Activated CD8-positive, alpha-beta T cell treated with anti-CD3 and anti-CD28 coated beads, Interleukin-2, amount 10 ng/mL, durations not matched to agents 7 days and 5 days (primary cell): Measurements from ENCODE around the gene CRYGB. TPM values are rescaled to one million over a fixed set of nuclear protein-coding genes. Genes with fewer than 3 reads are reported as not detected.

Experiments
- ATAC-seq: fragments of 150-1000 bp; cut with Tn5 transposase; one replicate; pipeline ENCODE4 v1.10.0; 2021; ENCODE audit warnings: moderate library complexity
- CTCF ChIA-PET: fragments of 350-600 bp; sonication (Branson Sonifier 250); formaldehyde crosslinking; loops from one replicate; lab custom pipeline; 2021; ENCODE audit warnings: antibody characterized with exemption; lab: Charles Lee
- POLR2A ChIA-PET: fragments of 350-600 bp; sonication (Branson Sonifier 250); formaldehyde crosslinking; loops from one replicate; lab custom pipeline; 2021; ENCODE audit warnings: antibody characterized with exemption; lab: Charles Lee
- DNase-seq: peaks from one replicate; pipeline ENCODE4 v3.0.0-alpha.2; 2020
- H3K27ac Mint-ChIP-seq: one replicate; pipeline ENCODE4 v1.8.0; 2021; ENCODE audit warnings: mild to moderate bottlenecking, mixed read lengths
- H3K27me3 Mint-ChIP-seq: one replicate; pipeline ENCODE4 v1.8.0; 2021; ENCODE audit warnings: low read depth, mixed read lengths
- H3K36me3 Mint-ChIP-seq: one replicate; pipeline ENCODE4 v1.8.0; 2021; ENCODE audit warnings: low read depth, mixed read lengths
- H3K4me1 Mint-ChIP-seq: one replicate; pipeline ENCODE4 v1.8.0; 2021; ENCODE audit warnings: low read depth, mixed read lengths
- H3K4me3 Mint-ChIP-seq: one replicate; pipeline ENCODE4 v1.8.0; 2021; ENCODE audit warnings: mild to moderate bottlenecking, mixed read lengths
- H3K9me3 Mint-ChIP-seq: one replicate; pipeline ENCODE4 v1.8.0; 2022; ENCODE audit warnings: mixed read lengths; ENCODE audit not compliant: insufficient read depth
- total RNA-seq, 2 experiments: library from RNA; stranded (reverse); gene quantifications; one replicate each; pipeline ENCODE4 v1.2.3, GENCODE V29; 2021

CRYGB gene, protein sequence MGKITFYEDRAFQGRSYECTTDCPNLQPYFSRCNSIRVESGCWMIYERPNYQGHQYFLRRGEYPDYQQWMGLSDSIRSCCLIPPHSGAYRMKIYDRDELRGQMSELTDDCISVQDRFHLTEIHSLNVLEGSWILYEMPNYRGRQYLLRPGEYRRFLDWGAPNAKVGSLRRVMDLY
- not detected for total RNA-seq

DNA sequence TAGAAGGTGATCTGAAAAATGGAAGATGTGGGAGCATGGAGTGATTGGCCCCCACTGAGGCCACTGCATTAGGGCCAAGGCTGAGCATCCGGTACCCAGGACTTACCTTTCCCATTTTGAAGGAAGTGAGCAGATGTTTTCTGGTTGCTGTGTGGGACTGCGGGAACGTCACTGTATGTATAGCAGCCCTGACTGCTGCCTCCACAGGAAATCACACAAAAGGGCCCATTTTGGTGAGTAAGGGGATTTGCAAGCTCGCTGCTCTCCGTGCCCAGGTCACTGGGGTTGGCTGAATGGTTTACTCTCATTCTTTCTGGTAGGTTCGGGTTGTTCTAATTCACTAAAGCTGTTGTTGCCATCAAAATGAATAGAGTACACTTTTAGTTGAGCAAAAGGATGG is at the start of gene CRYGB:
TSS of gene CRYGB (minus strand) at position 153 of the 400 bp plus-strand sequence. CDS start at position 115, 38 bp downstream.
- Mint-ChIP-seq H3K4me1 (no peaks in the 10 kb centered on the region), H3K36me3 (no peaks in the 10 kb centered on the region), H3K27me3 (peaks cover 3% of the 10 kb centered on the region), H3K9me3 (no peaks in the 10 kb centered on the region), H3K4me3 (no peak within 1 kb of the TSS), H3K27ac (no peak within 1 kb of the TSS)
- ATAC-seq (no peak), DNase-seq (no peak)
- ChIA-PET POLR2A (no interaction called here), CTCF (no interaction called here)

DNA sequence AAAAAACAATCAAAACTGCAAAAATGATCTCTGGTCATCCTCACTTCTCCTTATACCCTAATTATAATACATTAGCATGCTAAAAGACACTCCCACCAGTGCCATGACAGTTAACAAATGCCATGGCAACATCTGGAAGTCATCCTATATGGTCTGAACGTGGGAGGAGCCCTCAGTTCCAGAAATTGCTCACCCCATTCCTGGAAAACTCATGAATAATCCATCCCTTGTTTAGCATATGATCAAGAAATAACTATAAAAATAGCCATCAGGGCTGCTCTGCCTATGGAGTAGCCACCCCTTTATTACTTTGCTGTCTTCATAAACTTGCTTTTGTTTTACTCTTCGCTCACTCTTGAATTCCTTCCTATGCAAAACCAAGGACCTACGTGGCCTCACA is 49.6 kb upstream of the CRYGB start:
- Mint-ChIP-seq H3K4me1 (no peaks in the 10 kb centered on the region), H3K9me3 (no peaks in the 10 kb centered on the region), H3K27ac (no peak overlapping the region), H3K4me3 (no peak overlapping the region), H3K36me3 (no peaks in the 10 kb centered on the region), H3K27me3 (peaks cover 4% of the 10 kb centered on the region)
- ChIA-PET POLR2A (no interaction called here), CTCF (no interaction called here)
- DNase-seq (no peak), ATAC-seq (no peak)

DNA sequence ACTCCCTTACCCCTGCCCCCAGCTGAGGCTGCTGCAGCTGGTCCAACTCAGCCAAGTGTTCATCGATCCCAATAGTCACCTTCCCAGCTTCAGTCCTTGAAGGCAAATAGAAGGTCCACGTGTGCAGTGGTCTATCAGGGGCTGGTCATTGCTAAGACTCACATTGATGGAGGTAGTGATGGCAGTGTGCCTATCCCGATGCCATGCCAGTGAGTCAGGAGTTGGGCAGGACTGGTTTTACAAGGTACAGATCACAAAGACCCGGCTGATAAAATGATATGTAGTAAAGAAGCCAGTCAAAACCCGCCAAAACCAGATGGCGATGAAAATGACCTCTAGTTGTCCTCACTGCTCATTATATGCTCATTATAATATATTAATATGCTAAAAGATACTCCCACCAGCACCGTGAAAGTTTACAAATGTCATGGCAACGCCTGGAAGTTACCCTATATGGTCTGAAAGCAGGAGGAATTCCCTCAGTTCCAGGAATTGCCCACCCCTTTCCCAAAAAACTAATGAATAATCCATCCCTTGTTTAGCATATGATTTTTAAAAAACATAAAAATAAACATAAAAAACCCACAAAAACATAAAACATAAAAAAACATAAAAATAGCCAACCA is 46.8 kb upstream of the CRYGB start:
- ChIA-PET POLR2A (no interaction called here), CTCF (interaction anchor here (1.2 kb wide), 1 partner anchor 18 kb away, joined by 5 read pairs; no protein-coding TSS in a partner anchor)
- no peaks in the 10 kb centered on the region for H3K36me3 Mint-ChIP-seq
- H3K9me3 Mint-ChIP-seq, result no peaks in the 10 kb centered on the region
- H3K27me3 Mint-ChIP-seq, result no peaks in the 10 kb centered on the region
- no peak overlapping the region for H3K27ac Mint-ChIP-seq
- no peak for DNase-seq
- no peak for ATAC-seq
- H3K4me1 Mint-ChIP-seq, result no peaks in the 10 kb centered on the region
- no peak overlapping the region for H3K4me3 Mint-ChIP-seq

DNA sequence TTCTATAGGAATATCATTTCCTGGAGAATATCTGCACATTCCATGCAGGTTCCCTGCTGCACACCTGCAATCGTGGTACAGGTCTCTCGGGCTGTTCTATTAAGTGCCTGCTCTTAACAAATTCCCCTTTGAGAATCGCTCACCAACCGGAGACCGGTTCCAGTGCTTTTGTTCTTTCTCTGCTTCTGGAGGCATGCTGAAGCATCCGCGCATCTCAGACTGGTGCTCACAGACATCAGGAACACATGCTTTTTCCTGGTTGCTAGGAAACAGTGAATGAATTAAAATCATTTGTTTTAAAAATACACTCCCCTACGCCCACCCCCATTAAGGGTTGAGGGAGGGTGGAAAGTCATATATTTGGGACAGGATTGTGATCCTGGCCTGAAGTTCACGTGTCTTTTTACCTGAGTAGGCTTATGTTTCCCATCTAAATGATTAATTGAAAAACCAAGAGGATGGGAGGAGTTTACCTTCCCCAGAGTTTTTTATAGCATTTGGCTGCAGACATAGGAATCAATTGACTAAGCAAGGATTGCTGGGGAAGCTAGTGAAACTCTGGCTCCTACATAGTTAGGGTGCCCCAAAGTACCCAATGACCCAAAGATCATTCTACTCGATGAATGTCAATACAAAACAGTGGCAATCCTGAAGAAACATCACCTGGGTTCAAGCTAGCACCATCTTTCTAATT is 44.0 kb upstream of the CRYGB start, which contains the start of gene C2orf80:
TSS of gene C2orf80 (minus strand) at position 221 of the 694 bp plus-strand sequence. CDS start 3,044 bp downstream, outside the sequence.
- Mint-ChIP-seq H3K27ac (no peak within 1 kb of the TSS), H3K36me3 (no peaks in the 10 kb centered on the region), H3K27me3 (no peaks in the 10 kb centered on the region), H3K9me3 (no peaks in the 10 kb centered on the region), H3K4me3 (no peak within 1 kb of the TSS), H3K4me1 (peaks cover 4% of the 10 kb centered on the region)
- ChIA-PET CTCF (interaction anchor here (1.6 kb wide), 1 partner anchor 14 kb away, joined by 7 read pairs; no protein-coding TSS in a partner anchor), POLR2A (no interaction called here)
- DNase-seq (no peak), ATAC-seq (no peak)

DNA sequence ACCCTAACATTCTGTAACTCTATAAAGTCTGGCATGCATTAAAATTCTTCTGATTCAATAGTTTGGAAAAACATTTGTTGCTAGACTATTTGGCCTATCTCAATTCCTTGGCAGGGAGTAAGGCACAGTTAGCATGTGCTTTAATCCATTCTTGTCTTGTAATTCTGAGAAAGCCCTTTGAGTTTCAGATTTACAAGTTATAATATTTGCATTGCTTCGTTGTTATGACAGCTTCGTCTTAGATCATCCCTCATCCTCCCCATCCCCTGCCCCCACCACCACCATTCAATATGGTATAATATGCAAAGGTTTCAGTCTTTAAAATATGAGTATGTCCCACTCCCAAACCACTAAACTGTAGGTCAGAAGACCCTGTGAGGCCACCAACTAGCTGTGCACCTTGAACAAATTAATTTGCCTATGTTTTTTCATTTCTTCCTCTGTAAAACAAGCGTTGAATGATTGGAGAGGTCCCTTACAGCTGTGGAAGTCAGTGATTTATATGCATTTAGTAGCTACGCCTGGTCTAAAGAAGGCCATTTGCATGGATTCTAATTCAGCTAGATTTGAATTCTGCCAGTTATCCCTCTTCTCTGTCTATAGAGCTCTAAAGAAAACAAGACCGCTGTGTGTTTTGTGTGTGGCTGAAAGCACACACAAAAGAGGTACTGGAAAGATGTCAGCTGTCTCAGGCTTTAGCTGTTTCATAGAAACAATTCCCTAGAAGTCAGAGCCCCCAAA is 43.3 kb upstream of the CRYGB start:
- CTCF ChIA-PET, result interaction anchor here (1.6 kb wide), 1 partner anchor 14 kb away, joined by 7 read pairs; no protein-coding TSS in a partner anchor
- ATAC-seq (no peak), DNase-seq (no peak)
- Mint-ChIP-seq H3K4me3 (no peak overlapping the region), H3K36me3 (no peaks in the 10 kb centered on the region), H3K4me1 (peaks cover 4% of the 10 kb centered on the region), H3K9me3 (no peaks in the 10 kb centered on the region), H3K27ac (no peak overlapping the region), H3K27me3 (no peaks in the 10 kb centered on the region)
- POLR2A ChIA-PET, result no interaction called here

DNA sequence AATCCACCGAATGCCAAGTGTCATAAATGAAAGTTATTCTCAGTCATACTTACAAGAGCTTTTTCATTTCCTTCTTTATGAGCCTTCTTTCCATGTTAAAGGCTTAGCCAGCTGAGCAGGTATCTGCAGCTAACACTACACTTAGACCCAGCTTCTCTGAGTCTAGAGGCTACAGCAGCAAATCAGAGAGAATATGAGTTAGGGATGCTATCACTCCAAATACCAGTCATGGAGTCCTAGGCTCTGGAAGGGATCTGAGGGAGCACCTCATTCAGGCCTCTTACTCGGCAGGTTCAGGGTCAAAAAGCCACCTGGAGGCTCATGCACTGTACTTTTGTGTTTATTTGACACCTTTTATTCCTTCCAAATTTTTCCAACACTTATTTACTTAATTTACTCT is 40.9 kb upstream of the CRYGB start:
- CTCF ChIA-PET, result no interaction called here
- POLR2A ChIA-PET, result no interaction called here

DNA sequence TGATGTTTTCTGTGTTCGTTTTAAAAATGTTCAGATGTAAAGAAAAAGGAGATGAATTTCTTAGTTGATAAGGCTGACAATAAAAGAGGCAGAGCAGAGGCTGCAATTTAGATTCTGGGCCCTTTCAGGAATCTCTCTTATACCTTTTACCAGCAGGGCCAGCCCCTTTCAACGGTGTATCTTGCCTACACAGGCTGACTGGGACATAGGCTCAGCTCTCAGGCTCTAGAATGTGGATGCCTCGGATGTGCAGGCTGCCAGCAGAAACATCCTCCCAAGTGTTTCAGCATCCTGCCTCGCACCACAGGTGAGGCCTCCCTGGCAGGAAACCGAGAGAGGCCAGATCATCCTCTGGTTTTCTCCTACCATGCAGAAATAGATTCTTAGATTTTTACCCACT is 40.5 kb upstream of the CRYGB start:
- DNase-seq (no peak), ATAC-seq (no peak)
- Mint-ChIP-seq H3K4me3 (no peak overlapping the region), H3K4me1 (peaks cover 4% of the 10 kb centered on the region), H3K27ac (no peak overlapping the region), H3K27me3 (peaks cover 8% of the 10 kb centered on the region), H3K9me3 (no peaks in the 10 kb centered on the region), H3K36me3 (no peaks in the 10 kb centered on the region)
- CTCF ChIA-PET, result interaction anchor here (1.1 kb wide), 1 partner anchor 11 kb away, joined by 4 read pairs; no protein-coding TSS in a partner anchor
- POLR2A ChIA-PET, result no interaction called here

More for the DNA sequence above, 40.9 kb upstream of the CRYGB start:
- no peaks in the 10 kb centered on the region for H3K36me3 Mint-ChIP-seq
- no peak overlapping the region for H3K27ac Mint-ChIP-seq
- no peak for DNase-seq
- peaks cover 8% of the 10 kb centered on the region for H3K27me3 Mint-ChIP-seq
- no peaks in the 10 kb centered on the region for H3K9me3 Mint-ChIP-seq
- no peak overlapping the region for H3K4me3 Mint-ChIP-seq
- no peak for ATAC-seq
- H3K4me1 Mint-ChIP-seq, result peaks cover 4% of the 10 kb centered on the region

DNA sequence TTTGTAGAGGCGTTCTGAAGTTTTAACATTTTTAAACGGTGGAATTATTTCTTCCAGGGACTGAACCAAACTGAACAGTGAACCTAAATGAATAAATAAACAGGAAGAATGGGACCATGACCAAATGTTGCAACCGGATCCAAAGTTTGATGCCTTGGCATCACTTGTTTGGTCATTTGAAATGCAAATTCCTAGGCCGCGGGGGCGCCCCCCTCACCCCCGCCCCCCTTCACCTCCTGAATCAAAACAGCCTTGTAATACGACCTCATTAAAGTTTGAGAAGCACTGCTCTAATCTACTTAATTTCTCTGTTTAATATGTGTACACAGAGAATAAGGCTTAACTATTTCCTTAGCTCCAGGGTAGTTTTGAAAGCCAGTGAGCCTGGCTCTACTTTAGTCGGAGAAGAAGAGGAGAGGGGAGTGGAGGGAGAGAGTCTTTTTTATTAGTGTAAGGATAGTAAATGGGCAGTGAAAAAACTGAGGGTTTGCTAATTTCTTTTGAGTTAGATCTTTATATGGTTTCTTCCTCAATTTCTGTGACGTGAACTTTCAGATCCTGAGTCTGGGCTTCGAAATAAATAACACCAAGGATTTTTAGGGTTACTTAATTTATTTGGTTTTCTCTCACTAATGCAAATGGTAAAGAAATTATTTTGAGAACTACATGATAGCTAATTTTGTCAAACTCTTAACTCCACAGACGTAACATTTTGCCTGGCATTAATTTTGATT is 38.2 kb upstream of the CRYGB start:
- CTCF ChIA-PET, result interaction anchor here (2.5 kb wide), 1 partner anchor 9 kb away, joined by 12 read pairs; no protein-coding TSS in a partner anchor
- DNase-seq (no peak), ATAC-seq (no peak)
- Mint-ChIP-seq H3K9me3 (no peaks in the 10 kb centered on the region), H3K4me1 (peaks cover 4% of the 10 kb centered on the region), H3K4me3 (no peak overlapping the region), H3K27ac (no peak overlapping the region), H3K27me3 (peaks cover 8% of the 10 kb centered on the region), H3K36me3 (no peaks in the 10 kb centered on the region)
- POLR2A ChIA-PET, result no interaction called here

DNA sequence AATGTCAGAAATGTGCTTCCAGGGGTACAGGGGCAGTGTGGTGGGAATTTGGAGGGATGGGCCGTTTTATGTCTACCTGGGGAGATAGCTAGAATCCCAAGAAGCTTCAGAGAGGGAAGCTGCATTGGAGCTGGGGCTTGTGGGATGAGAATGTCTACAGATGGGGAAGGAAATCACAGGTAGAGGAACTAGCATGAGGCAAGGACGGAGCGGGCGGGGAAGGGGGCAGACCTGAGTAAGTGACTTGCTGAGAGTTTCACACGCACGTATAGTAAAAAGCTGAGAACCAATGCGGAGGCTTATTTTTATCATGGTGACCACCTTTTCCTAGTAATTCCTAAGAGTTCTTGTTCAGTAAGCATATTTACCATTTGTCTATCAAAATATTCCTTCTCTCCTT is 37.6 kb upstream of the CRYGB start:
- DNase-seq, result no peak
- POLR2A ChIA-PET, result no interaction called here
- no peaks in the 10 kb centered on the region for H3K36me3 Mint-ChIP-seq

DNA sequence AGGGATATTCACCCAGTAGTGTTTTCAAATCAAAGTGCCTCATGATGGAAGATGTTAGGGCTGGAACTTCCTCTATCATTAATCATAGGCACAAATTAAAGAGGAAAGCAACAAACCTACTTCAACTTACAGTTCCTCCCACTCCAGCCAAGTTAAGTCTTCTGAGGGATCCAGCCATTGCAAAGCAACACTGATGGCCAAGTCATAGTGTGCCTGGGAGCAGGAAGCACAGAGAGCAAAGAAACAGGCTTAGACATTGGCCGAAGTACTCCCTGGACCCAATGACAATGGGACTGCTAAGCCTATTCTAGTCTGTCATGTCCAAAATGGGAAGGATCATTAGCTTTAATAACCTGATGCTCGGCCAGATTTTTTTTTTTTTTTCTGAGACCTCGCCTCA is 36.9 kb upstream of the CRYGB start:
- POLR2A ChIA-PET, result no interaction called here
- Mint-ChIP-seq H3K4me3 (no peak overlapping the region), H3K36me3 (no peaks in the 10 kb centered on the region), H3K4me1 (peaks cover 4% of the 10 kb centered on the region), H3K9me3 (no peaks in the 10 kb centered on the region), H3K27ac (no peak overlapping the region), H3K27me3 (peaks cover 8% of the 10 kb centered on the region)
- ATAC-seq, result no peak
- no peak for DNase-seq
- CTCF ChIA-PET, result interaction anchor here (2.5 kb wide), 1 partner anchor 8 kb away, joined by 12 read pairs; no protein-coding TSS in a partner anchor

More for the DNA sequence above, 37.6 kb upstream of the CRYGB start:
- Mint-ChIP-seq H3K4me1 (peaks cover 4% of the 10 kb centered on the region), H3K9me3 (no peaks in the 10 kb centered on the region), H3K27me3 (peaks cover 8% of the 10 kb centered on the region), H3K4me3 (no peak overlapping the region), H3K27ac (no peak overlapping the region)
- CTCF ChIA-PET, result interaction anchor here (2.5 kb wide), 1 partner anchor 8 kb away, joined by 12 read pairs; no protein-coding TSS in a partner anchor
- no peak for ATAC-seq

DNA sequence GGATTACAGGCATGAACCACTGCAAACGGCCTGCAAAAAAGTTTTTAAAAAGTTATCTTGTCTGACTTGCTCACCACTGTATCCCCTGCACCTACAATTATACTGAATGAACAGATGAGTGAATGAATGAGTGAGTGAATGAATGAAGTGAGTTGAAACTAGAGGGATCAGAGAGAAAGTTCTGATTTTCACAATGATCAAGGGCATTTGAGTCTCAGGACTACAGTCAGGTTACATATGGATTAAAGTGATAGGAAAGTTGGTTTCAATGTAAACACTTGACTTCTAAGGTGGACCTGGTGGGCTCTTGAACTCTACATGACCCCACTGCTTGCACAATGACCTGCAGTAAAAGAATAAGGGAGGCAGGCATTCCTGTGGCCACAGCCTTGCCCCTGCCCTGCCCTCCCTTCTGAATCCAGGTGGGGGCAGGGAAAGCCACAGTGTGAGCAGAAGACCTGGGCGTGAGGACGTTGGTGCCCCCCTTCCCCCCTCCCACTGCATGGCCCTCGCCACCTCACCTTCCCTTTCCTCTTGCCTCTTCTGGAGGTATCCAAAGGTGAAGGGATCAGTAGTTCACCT is 33.2 kb upstream of the CRYGB start:
- Mint-ChIP-seq H3K9me3 (no peaks in the 10 kb centered on the region), H3K4me3 (no peak overlapping the region), H3K36me3 (no peaks in the 10 kb centered on the region), H3K27ac (no peak overlapping the region), H3K27me3 (peaks cover 10% of the 10 kb centered on the region), H3K4me1 (peaks cover 3% of the 10 kb centered on the region)
- DNase-seq (no peak), ATAC-seq (no peak)
- ChIA-PET CTCF (no interaction called here), POLR2A (no interaction called here)
